ENCODE measurements around the gene PARL.

GRCh38 chr3:183818706-183819624 is 65.7 kb downstream of the PARL start:
- no peak for TF ChIP-seq MXI1 (IDR thresholded peaks at IDR 0.05; ENCODE audit: low read depth, low read length)
- TF ChIP-seq CTCF (IDR thresholded peaks at IDR 0.05 in 2 of 3, conservative IDR thresholded peaks at IDR 0.05 in 1 of 3; ENCODE audit: insufficient read depth in 2 of 3, low read depth in 1 of 3, low read length in 3 of 3): no peak
- no peak for TF ChIP-seq KDM1A (IDR thresholded peaks at IDR 0.05)
- no peak for TF ChIP-seq YBX1 (IDR thresholded peaks at IDR 0.05)
